ENCODE data around the gene USP50.
"Not testable (repeated sequence)": the region's sequence is repeated elsewhere in the genome, so short reads cannot be mapped to it uniquely, and the experiment has no call there.

Gene USP50

DNA sequence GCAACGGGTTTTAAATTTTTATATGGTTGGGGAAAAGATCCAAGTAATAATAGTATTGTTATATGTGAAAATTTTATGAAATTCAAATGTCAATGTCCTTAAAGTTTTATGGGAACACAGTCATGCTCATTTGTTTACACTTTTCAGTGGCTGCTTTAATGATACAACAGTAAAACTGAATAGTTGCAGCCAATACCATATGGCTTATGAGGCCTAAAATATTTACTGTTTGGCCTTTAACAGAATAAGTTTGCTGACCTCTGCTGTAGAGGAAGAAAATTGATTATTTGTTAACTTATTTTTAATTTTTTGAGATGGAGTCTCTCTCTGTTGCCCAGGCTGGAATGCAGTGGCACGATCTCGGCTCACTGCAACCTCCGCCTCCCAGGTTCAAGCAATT, 44.7 kb downstream of the USP50 start:
- DNase-seq, result no peak

DNA sequence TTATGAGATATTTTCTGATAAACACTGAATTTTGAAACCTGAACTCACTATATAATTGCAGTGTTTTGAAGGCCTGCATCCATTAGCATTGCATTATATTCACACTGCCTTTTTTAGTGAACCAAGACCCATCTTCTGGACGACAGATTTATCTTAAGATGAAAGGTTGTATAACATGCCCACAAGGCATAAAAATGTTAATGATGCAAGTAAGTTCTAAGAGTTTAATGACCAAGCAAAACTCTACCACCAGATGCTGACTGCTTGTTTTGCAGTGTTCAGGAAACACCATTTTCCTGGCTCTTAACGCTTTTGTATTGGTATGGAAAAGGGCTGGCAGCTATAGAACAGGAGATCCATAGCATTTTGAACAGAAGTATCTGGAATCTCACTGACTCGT, 46.1 kb downstream of the USP50 start:
- no peak for DNase-seq

DNA sequence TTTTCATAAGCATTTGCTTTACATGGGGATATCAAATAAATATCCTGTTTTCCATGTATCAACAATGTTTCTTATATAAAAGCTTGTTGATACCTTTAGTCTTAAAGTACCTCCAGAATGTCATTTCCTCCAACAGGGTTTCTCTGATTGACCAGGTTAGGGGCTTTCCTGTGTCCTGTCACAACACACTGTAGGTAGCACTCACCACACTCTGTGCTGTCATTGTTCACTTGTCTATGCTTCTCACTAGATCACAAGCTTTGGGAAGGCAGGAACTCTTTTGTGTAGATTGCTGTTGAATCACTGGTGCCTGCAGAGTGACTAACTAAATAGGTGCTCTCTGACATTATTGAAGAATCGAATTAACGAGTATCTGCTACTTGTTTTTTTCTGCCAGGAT, 49.8 kb downstream of the USP50 start:
- no peak for DNase-seq

DNA sequence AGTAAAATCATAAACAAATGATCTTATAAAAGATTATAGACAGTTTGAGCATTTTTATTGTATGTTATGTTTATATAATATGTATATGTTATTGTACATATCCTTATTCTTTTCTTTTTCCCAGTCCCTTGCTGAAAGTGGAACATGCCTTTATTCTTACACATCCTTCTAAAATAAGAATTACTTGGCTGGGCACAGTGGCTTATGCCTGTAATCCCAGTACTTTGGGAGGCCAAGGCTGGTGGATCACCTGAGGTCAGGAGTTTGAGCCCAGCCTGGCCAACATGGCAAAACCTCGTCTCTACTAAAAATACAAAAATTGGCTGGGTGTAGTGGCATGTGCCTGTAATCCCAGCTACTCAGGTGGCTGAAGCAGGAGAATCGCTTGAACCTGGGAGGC, 51.9 kb downstream of the USP50 start:
- DNase-seq, result not testable (repeated sequence)

DNA sequence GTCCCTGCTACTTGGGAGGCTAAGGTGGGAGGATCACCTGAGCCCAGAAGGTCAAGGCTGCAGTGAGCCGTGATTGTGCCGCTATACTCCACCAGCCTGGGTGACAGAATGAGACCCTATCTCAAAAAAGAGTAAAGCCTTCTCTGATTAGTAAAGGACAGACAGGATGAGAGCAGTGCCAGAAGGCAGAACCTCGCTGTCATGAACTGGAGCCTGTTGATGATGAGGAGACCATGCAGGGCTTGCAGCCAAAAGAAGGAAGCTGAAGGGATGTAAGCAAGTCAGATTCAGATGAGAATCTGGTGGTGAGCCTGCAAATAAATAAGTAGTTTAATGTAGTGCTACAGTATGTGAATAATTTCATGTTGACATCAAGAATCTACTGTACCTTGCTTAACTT, 52.8 kb downstream of the USP50 start:
- DNase-seq, result no peak

DNA sequence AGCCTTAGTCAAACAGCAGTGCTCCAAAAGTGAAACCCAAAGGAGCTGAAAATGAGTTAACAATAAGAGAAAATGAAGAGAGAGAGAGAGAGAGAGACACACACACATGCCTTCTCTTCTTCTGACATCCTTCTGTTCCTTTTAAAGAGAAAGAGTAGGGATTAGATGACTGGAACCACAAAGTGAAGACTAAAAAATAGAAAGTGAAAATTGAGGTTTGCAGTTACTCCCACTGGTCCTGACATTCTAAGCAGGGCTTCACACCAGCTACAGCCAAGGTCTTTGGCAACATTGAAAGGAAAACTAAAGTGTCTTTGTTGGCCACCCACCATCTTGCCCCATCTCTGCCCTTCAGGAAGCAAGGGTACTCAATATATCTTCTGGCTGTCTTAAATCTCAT, 59.2 kb downstream of the USP50 start:
- DNase-seq, result no peak

DNA sequence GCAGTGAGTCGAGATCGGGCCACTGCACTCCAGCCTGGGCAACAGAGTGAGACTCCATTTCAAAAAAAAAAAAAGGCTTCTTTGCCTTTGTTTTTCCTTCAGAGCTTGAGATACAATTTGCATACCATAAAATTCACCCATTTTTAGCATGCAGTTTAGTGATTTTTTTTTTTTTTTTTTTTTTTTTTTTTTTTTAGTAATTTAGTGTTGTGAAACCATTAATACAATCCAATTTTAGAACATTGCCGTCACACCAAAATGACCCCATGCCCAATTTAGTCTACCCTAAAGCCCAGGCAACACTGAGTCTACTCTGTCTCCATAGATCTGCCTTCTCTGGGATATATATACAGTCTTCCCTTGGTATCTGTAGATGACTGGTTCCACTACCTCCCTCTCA, 61.1 kb downstream of the USP50 start:
- no peak for DNase-seq

DNA sequence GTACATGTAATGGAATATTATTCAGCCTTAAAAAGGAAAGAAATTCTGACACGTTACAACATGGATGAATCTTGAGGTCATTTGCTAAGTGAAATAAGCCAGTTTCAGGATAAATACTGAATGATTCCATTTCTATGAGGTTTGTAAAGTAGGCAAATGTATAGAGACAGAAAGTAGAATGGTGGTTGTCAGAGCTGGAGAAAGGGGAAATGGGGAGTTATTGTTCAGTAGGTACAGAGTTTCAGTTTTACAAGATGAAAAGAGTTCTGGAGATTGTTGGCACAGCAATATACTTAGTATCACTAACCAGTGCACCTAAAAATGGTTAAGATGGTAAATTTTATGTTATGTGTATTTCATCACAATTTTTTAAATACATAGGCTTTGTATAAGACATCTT, 61.7 kb downstream of the USP50 start:
- DNase-seq, result no peak

DNA sequence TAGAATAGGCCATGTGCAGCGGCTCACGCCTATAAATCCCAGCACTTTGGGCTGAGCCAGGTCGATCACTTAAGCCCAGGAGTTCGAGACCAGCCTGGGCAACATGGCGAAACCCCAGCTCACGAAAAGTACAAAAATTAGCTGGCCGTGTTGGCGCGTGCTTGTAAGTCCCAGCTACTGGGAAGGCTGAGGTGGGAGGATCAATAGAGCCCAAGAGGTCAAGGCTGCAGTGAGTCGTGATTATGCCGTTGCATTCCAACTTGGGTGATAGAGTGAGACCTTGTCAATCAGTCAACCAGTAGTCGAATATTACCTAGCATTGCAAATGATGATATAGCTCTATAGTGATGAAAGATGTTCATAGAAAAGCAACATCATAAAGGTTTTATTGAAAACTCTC, 70.3 kb downstream of the USP50 start:
- no peak for DNase-seq

DNA sequence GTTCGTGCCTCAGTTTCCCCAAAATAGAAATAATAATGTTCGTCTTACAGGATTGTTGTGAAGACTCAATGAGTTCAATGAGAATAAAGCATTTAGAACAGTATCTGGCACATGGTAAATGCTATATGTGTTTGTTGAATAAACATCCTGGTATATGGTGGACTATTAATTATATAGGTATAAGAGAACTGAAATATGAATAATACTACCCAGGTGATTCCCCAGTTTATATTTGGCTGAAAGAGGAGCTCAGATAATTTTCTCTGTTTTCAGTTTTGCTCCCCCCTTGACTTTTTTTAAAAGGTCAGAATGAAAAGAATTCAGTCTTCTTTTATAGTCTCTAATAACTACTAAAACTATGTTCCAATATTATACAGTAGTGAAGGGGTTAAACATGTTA, 75.4 kb downstream of the USP50 start:
- no peak for DNase-seq

DNA sequence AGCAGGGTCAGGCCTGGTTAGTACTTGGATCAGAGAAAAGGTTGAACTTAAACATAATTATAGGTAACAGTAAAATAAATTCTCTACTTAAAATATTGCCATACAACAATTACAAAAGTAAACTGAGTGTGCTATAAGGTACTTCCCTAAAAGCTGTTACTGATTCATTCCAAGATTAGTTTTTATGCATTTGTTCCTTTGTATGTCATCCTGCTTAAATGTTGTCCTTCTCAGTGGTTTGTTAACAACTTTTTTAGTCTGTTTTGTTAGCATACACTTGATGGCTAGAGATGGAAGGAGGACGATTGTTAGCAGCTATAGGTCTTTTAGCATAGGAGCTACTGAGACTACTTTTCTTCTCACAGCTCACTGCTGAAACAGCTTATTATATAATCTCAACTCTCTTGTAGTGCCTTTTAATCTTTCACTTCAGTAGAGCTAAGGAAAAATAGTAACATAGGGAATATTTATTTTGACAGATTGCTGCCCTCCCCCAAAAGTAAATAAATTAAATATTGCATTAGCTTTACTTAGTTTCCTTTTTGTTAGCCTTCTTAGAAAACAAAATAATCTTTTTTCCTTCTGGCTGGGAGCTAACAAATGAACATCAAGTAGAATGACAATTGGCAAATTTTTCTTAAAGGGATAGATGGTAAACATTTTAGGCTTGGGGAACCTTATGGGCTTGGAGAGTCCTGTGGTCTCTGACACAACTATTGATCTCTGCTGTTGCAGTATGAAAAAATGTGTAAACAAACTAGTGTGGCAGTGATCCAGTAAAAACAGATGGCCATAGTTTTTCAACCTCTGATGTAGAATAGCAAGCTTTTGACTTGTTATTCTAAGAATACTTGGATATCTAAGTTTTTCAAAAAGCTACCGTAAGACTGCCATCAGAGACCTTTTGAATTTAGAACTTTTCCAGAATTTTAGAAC, 82.8 kb downstream of the USP50 start:
- no peak for DNase-seq

DNA sequence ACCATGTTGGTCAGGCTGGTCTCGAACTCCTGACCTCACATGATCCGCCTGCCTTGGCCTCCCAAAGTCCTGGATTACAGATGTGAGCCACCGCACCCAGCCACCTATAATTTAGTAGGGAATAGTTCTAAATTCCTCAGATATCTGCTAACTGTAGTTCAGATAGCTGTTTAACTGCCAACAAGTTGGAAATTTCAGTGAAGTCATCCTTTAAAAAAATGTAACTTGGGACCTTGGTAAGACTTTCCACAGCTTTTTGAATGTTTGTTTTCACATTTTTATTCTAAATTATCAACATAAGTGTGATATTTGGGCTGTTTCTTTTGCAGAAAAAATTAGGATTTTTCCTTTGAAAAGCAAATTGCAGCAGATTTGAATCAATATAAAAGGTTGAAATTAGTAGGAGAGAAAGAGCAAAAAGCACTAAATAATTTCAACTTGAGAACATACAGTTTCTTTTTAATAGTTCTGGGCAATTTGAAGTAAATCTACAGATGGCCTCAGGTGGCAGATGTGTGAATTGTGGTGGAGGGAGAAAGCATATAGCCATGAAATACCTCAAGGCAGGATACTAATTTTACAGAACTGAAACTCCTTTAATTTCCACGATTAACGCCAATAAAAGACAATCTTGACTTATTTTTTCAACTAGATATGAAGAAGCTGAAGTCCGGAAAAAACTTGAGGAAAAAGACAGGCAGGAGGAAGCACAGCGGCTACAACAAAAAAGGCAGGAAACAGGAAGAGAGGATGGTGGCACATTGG, 87.9 kb downstream of the USP50 start:
- no peak for DNase-seq

DNA sequence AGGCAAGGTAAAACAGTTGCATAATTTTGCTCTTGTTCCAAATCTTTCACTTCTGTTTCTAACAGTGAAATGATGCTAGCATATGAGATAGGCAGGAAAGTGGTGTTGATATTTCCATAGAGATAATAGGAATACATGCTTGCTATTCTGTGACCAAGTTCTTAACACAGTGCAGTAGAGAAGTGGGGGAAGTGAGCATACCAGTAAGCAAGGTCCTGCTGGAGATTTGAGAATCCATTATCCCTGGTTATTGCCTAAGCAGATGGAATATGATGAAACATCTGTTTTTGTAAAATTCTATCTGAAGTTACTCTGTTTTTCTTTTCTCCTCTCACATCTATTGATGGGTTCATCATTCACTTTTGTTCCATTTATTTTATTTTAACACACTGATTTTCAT, 93.5 kb downstream of the USP50 start:
- DNase-seq, result no peak
